Neural cell (in vitro differentiated cells): ENCODE results near the gene ADAM10. TPM values are rescaled to one million over a fixed set of nuclear protein-coding genes. Genes with fewer than 3 reads are reported as not detected.

Experiments used
- H2AFZ ChIP-seq: fragments of 200-600, 300-800 bp; sonication (generic), shearing (Covaris generic); 2 replicates; pipeline ENCODE4 v1.6.0; 2014; ENCODE audit warnings: low read depth, mild to moderate bottlenecking, antibody characterized with exemption, low read length, moderate library complexity
- H3F3A ChIP-seq: fragments of 200-600 bp; shearing (Covaris generic); 2 replicates; pipeline ENCODE4 v1.6.1; 2016; ENCODE audit warnings: mild to moderate bottlenecking, moderate library complexity, mixed read lengths, antibody characterized with exemption, low read length; ENCODE audit not compliant: insufficient read depth, poor library complexity, severe bottlenecking
- H3K27ac ChIP-seq: fragments of 200-600, 300-800 bp; sonication (generic), shearing (Covaris generic); 2 replicates; pipeline ENCODE4 v1.5.1; 2014; ENCODE audit warnings: mild to moderate bottlenecking, low read length, moderate library complexity
- H3K27me3 ChIP-seq: fragments of 300-800, 200-600 bp; sonication (generic), shearing (Covaris generic); 2 replicates; pipeline ENCODE4 v1.6.0; 2014; ENCODE audit warnings: mild to moderate bottlenecking, low read depth, low read length, moderate library complexity; ENCODE audit not compliant: insufficient read depth
- H3K36me3 ChIP-seq: fragments of 300-800, 200-600 bp; sonication (generic), shearing (Covaris generic); 2 replicates; pipeline ENCODE4 v1.5.1; 2014; ENCODE audit warnings: mild to moderate bottlenecking, antibody characterized with exemption, low read length, moderate library complexity; ENCODE audit not compliant: insufficient read depth
- H3K4me2 ChIP-seq: fragments of 300-800, 200-600 bp; sonication (generic), shearing (Covaris generic); 2 replicates; pipeline ENCODE4 v1.6.0; 2014; ENCODE audit warnings: mild to moderate bottlenecking, low read length
- H3K4me3 ChIP-seq: fragments of 300-800, 200-600 bp; sonication (generic), shearing (Covaris generic); 2 replicates; pipeline ENCODE4 v1.5.1; 2014; ENCODE audit warnings: mild to moderate bottlenecking, low read length, moderate library complexity
- H3K79me2 ChIP-seq: fragments of 200-600 bp; shearing (Covaris generic); replicated peaks from 2 replicates; pipeline ENCODE4 v1.6.0; 2014; ENCODE audit warnings: mild to moderate bottlenecking, low read length, moderate library complexity; ENCODE audit not compliant: insufficient read depth
- H3K9ac ChIP-seq: fragments of 300-800, 200-600 bp; sonication (generic), shearing (Covaris generic); 2 replicates; pipeline ENCODE4 v1.6.1; 2016; ENCODE audit warnings: mild to moderate bottlenecking, low read length, mixed read lengths
- H3K9me2 ChIP-seq: fragments of 200-600 bp; shearing (Covaris generic); 2 replicates; pipeline ENCODE4 v1.6.1; 2016; ENCODE audit warnings: mild to moderate bottlenecking, low read length, mixed read lengths; ENCODE audit not compliant: insufficient read depth
- H3K9me3 ChIP-seq: fragments of 200-600, 300-800 bp; sonication (generic), shearing (Covaris generic); 2 replicates; pipeline ENCODE4 v1.6.1; 2016; ENCODE audit warnings: mild to moderate bottlenecking, mixed run types, low read length, moderate library complexity, mixed read lengths
- H4K20me1 ChIP-seq: fragments of 200-600 bp; shearing (Covaris generic); 2 replicates; pipeline ENCODE4 v1.6.1; 2016; ENCODE audit warnings: mild to moderate bottlenecking, mixed run types; ENCODE audit not compliant: insufficient read depth
- CTCF ChIP-seq: fragments of 450-650 bp; IDR thresholded peaks from 2 replicates; pipeline ENCODE4 v1.5.1; 2014; ENCODE audit warnings: antibody characterized with exemption, mild to moderate bottlenecking, moderate library complexity; ENCODE audit not compliant: poor library complexity, severe bottlenecking
- EP300 ChIP-seq: fragments of 450-650 bp; conservative IDR thresholded peaks from 2 replicates; pipeline ENCODE4 v1.6.1; 2014; ENCODE audit warnings: antibody characterized with exemption, mild to moderate bottlenecking, moderate library complexity; ENCODE audit not compliant: poor library complexity, severe bottlenecking
- EZH2 ChIP-seq: fragments of 200-600, 300-800 bp; shearing (Covaris generic), sonication (generic); IDR thresholded peaks from 2 replicates; pipeline ENCODE4 v1.6.1; 2014; ENCODE audit warnings: antibody characterized with exemption, low read length, borderline replicate concordance, mild to moderate bottlenecking; ENCODE audit not compliant: insufficient read depth, poor library complexity, severe bottlenecking
- MXI1 ChIP-seq: fragments of 450-650 bp; conservative IDR thresholded peaks from 2 replicates; pipeline ENCODE4 v1.6.1; 2014; ENCODE audit warnings: antibody characterized with exemption, mild to moderate bottlenecking; ENCODE audit not compliant: poor library complexity, severe bottlenecking
- POLR2AphosphoS5 ChIP-seq: IDR thresholded peaks from 2 replicates; pipeline ENCODE4 v1.6.1; 2012
- RAD21 ChIP-seq: fragments of 450-650 bp; conservative IDR thresholded peaks from 2 replicates; pipeline ENCODE4 v1.6.1; 2014; ENCODE audit warnings: antibody characterized with exemption, mild to moderate bottlenecking, moderate library complexity
- REST ChIP-seq: IDR thresholded peaks from 2 replicates; pipeline ENCODE4 v1.6.1; 2012; ENCODE audit warnings: borderline replicate concordance
- SMC3 ChIP-seq: fragments of 450-650 bp; conservative IDR thresholded peaks from 2 replicates; pipeline ENCODE4 v1.6.1; 2014; ENCODE audit warnings: antibody characterized with exemption, mild to moderate bottlenecking, moderate library complexity; ENCODE audit not compliant: poor library complexity
- TAF1 ChIP-seq: IDR thresholded peaks from 2 replicates; pipeline ENCODE4 v1.6.1; 2012; ENCODE audit warnings: low read depth
- polyA plus RNA-seq: library from polyadenylated mRNA; depleted of rRNA; stranded (reverse); fragments of >200 nt; gene quantifications from 2 replicates; pipeline ENCODE4 v1.2.3, GENCODE V29; 2014

The ADAM10 gene
- polyA plus RNA-seq, 1 donor from 2014 or later: 66.3 TPM

GRCh38 chr15:58684036-58684710 is 65.3 kb downstream of the ADAM10 start:
- no peaks in the 10 kb centered on the region for H3K9me2 ChIP-seq
- no peak for TF ChIP-seq EZH2
- no peak for TF ChIP-seq SMC3
- no peak for TF ChIP-seq TAF1
- no peak for TF ChIP-seq CTCF
- TF ChIP-seq MXI1: no peak
- no peak for TF ChIP-seq REST
- TF ChIP-seq EP300: no peak
- TF ChIP-seq POLR2AphosphoS5: no peak
- no peak for TF ChIP-seq RAD21

GRCh38 chr15:58682234-58682633 is 67.3 kb downstream of the ADAM10 start:
- Histone ChIP-seq H3K27me3 (no peaks in the 10 kb centered on the region), H3K9me2 (no peaks in the 10 kb centered on the region), H3K9ac (no peak overlapping the region), H3K9me3 (no peaks in the 10 kb centered on the region), H3F3A (no peaks in the 10 kb centered on the region), H3K79me2 (peaks cover 15% of the 10 kb centered on the region), H4K20me1 (no peaks in the 10 kb centered on the region), H2AFZ (no peak overlapping the region), H3K36me3 (no peaks in the 10 kb centered on the region), H3K27ac (no peak overlapping the region), H3K4me2 (no peak overlapping the region), H3K4me3 (no peak overlapping the region)
- TF ChIP-seq RAD21 (no peak), POLR2AphosphoS5 (no peak), CTCF (no peak), EZH2 (no peak), REST (no peak), TAF1 (no peak), SMC3 (no peak), EP300 (no peak), MXI1 (no peak)

More at GRCh38 chr15:58684036-58684710, 65.3 kb downstream of the ADAM10 start:
- no peaks in the 10 kb centered on the region for H3K36me3 ChIP-seq
- no peak overlapping the region for H3K4me2 ChIP-seq
- no peaks in the 10 kb centered on the region for H4K20me1 ChIP-seq
- H3K4me3 ChIP-seq: no peak overlapping the region
- H2AFZ ChIP-seq: no peak overlapping the region
- no peak overlapping the region for H3K9ac ChIP-seq
- H3K27me3 ChIP-seq: no peaks in the 10 kb centered on the region
- no peak overlapping the region for H3K27ac ChIP-seq
- H3K9me3 ChIP-seq: no peaks in the 10 kb centered on the region
- peaks cover 19% of the 10 kb centered on the region for H3K79me2 ChIP-seq
- no peaks in the 10 kb centered on the region for H3F3A ChIP-seq
